Measurements from ENCODE around the gene CBX8. TPM values are rescaled to one million over a fixed set of nuclear protein-coding genes. Genes with fewer than 3 reads are reported as not detected.
A peak's percentile ranks its signal among the peaks of the same experiment; 100 is the strongest.

Gene CBX8
- total RNA-seq, 1 donor from 2014 or later, result 23.1 TPM

DNA sequence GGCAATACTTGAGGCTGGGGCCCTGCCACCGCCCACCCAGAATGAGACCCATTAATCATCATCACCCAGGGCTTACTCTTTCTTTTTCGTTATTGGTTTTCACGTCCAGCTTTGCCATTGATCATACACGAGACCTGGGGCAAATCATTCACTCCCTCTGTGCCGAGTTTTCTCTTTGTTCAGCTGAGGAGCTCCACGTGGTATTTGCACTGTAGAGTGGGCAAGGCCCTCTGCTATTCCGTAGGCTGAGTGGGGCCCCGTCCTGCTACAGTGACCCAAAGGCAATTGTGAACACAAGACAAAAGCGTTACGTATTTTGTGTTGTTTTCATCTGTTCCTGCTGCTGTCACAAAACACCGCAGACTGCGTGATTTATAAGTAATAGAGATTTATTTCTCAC is 42.5 kb downstream of the CBX8 start:
- Mint-ChIP-seq H3K4me3 (ENCODE audit: low read depth) (no peak overlapping the region), H3K4me1 (ENCODE audit: low read depth) (peaks cover 6% of the 10 kb centered on the region), H3K36me3 (ENCODE audit: insufficient read depth) (peaks cover 7% of the 10 kb centered on the region), H3K27ac (peak overlapping the region; percentile 23), H3K9me3 (ENCODE audit: low read depth) (no peaks in the 10 kb centered on the region), H3K27me3 (peaks cover 14% of the 10 kb centered on the region)
- no peak for DNase-seq (ENCODE audit: low spot score, unreplicated experiment)
- TF ChIP-seq, protein P1, sequence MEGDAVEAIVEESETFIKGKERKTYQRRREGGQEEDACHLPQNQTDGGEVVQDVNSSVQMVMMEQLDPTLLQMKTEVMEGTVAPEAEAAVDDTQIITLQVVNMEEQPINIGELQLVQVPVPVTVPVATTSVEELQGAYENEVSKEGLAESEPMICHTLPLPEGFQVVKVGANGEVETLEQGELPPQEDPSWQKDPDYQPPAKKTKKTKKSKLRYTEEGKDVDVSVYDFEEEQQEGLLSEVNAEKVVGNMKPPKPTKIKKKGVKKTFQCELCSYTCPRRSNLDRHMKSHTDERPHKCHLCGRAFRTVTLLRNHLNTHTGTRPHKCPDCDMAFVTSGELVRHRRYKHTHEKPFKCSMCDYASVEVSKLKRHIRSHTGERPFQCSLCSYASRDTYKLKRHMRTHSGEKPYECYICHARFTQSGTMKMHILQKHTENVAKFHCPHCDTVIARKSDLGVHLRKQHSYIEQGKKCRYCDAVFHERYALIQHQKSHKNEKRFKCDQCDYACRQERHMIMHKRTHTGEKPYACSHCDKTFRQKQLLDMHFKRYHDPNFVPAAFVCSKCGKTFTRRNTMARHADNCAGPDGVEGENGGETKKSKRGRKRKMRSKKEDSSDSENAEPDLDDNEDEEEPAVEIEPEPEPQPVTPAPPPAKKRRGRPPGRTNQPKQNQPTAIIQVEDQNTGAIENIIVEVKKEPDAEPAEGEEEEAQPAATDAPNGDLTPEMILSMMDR (IDR thresholded peaks at IDR 0.05; ENCODE audit: unreplicated experiment), result no peak

DNA sequence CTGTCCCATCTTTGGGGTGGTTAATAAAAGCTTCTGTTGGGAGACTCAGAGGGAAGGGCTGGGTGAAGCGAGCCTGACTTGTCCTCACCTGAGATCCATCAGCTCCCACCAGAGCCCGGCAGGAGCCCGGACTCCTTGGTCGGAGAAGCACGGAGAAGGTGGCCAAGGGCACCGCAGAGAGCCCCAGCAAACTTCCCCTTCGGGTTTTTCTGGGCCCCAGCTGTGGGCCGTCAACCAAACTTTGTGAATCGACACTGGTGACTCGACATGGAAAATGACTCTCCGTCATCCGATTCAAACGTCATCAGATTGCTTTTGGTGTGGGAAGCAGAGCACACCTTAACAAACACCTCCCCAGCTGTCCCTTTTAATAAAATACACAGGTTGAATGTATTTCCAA is 44.7 kb downstream of the CBX8 start:
- H3K27ac Mint-ChIP-seq, result no peak overlapping the region
- DNase-seq (ENCODE audit: low spot score, unreplicated experiment), result no peak
- no peaks in the 10 kb centered on the region for H3K9me3 Mint-ChIP-seq (ENCODE audit: low read depth)
- H3K27me3 Mint-ChIP-seq, result peaks cover 27% of the 10 kb centered on the region
- TF ChIP-seq, protein P1 (IDR thresholded peaks at IDR 0.05; ENCODE audit: unreplicated experiment), result no peak
- no peak overlapping the region for H3K4me3 Mint-ChIP-seq (ENCODE audit: low read depth)
- H3K4me1 Mint-ChIP-seq (ENCODE audit: low read depth), result peaks cover 10% of the 10 kb centered on the region
- peaks cover 2% of the 10 kb centered on the region for H3K36me3 Mint-ChIP-seq (ENCODE audit: insufficient read depth)

DNA sequence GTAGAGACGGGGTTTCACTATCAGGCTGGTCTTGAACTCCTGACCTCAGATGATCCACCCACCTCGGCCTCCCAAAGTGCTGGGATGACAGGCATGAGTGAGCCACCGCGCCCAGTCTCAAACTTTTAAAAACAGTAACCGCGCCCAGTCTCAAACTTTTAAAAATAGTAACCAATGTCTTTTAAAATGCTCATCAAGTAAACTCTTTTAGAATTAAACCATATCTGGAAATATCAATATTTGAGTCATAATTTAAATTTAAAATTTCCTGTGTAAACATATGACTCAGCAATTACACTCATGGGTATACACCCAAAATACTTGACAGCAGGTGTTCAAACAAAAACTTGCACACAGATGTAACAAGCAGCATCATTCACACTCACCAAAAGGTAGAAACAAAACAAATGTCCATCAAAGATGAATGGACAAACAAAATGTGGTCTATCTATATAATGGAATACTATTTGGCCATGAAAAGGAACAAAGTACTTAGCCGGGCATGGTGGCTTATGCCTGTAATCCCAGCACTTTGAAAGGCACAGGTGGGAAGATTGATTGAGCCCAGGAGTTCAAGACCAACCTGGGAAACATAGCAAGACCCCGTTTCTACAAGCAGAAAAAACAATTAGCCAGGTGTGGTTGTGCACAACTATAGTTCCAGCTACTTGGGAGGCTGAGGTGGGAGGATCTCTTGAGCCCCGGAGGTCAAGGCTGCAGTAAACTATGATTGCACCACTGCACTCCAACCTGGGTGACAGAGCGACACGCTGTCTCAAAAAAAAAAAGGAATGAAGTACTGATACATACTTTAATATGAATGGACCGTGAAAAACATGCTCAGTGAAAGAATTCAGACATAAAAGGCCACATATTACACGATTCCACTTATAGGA is 46.0 kb downstream of the CBX8 start:
- Mint-ChIP-seq H3K4me1 (ENCODE audit: low read depth) (peaks cover 15% of the 10 kb centered on the region), H3K4me3 (ENCODE audit: low read depth) (no peak overlapping the region), H3K27ac (no peak overlapping the region), H3K36me3 (ENCODE audit: insufficient read depth) (no peaks in the 10 kb centered on the region), H3K9me3 (ENCODE audit: low read depth) (no peaks in the 10 kb centered on the region), H3K27me3 (peaks cover 35% of the 10 kb centered on the region)
- TF ChIP-seq, protein P1 (IDR thresholded peaks at IDR 0.05; ENCODE audit: unreplicated experiment), result no peak
- DNase-seq (ENCODE audit: low spot score, unreplicated experiment), result no peak

DNA sequence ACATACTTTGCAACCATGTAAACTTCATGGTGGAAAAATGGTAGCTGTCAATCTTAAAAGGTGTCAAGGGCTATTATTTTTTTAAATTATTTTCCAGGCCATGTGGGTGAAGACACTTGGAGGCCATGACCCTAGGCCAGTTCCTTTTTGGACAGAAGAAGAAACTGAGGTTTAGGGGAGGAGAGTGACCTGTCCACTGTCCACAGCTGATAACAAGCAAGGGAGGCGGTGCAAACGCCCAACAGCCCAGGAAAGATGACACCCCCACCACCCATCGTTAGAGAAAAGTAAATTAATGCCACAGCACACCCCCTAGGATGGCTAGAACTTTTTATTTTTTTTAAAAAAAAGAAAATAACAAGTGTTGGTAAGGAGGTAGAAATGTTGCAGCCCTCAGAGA is 46.9 kb downstream of the CBX8 start:
- H3K4me1 Mint-ChIP-seq (ENCODE audit: low read depth), result peaks cover 18% of the 10 kb centered on the region
- H3K36me3 Mint-ChIP-seq (ENCODE audit: insufficient read depth), result no peaks in the 10 kb centered on the region
- H3K9me3 Mint-ChIP-seq (ENCODE audit: low read depth), result no peaks in the 10 kb centered on the region
- H3K4me3 Mint-ChIP-seq (ENCODE audit: low read depth), result no peak overlapping the region
- TF ChIP-seq, protein P1 (IDR thresholded peaks at IDR 0.05; ENCODE audit: unreplicated experiment), result no peak
- H3K27ac Mint-ChIP-seq, result no peak overlapping the region
- DNase-seq (ENCODE audit: low spot score, unreplicated experiment), result no peak
- H3K27me3 Mint-ChIP-seq, result peaks cover 35% of the 10 kb centered on the region

DNA sequence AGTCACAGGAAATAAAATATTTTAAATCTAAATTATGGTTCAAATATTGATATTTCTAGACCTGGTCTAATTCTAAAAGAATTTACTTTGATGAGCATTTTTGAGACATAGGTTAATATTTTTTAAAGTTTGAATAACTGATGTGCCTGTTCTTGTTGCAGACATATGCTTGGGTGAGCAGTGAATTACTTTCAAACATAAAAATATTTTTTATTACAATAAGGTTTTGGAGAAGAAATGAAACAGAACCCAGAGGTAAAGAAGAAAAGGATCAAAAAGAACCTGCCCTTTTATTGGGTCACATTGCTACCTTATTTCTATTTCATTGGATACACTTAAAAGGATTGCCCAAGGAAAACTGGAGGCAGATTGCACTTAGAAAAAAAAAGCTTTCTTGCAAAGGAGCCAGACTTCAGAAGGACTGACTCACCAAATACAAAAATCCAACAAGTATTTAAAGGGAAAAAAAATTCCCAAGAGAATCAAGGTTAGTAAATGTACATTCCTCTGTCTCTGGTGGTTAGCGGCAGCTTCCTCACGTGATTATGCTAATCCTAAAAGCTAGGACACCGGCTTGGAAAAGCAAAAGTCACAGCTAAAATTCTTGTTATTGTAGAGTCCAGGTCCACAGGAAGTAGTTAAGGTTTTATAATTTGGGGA is 47.6 kb downstream of the CBX8 start:
- Mint-ChIP-seq H3K36me3 (ENCODE audit: insufficient read depth) (no peaks in the 10 kb centered on the region), H3K4me3 (ENCODE audit: low read depth) (no peak overlapping the region), H3K4me1 (ENCODE audit: low read depth) (peaks cover 14% of the 10 kb centered on the region), H3K27ac (no peak overlapping the region), H3K9me3 (ENCODE audit: low read depth) (no peaks in the 10 kb centered on the region), H3K27me3 (peaks cover 35% of the 10 kb centered on the region)
- TF ChIP-seq, protein P1 (IDR thresholded peaks at IDR 0.05; ENCODE audit: unreplicated experiment), result no peak
- DNase-seq (ENCODE audit: low spot score, unreplicated experiment), result no peak

Data from progenitor cell of endocrine pancreas (in vitro differentiated cells).